NCI-H2196 treated with DMSO at 0.1 percent for 48 hours (cell line): ENCODE results near the gene KCNN4.

Experiments
- DNase-seq: peaks from one replicate; lab custom pipeline; 2025; ENCODE audit not compliant: unreplicated experiment; lab: John Stamatoyannopoulos, UW

Gene KCNN4

GRCh38 chr19:43719918-43720317 is 60.9 kb downstream of the KCNN4 start:
- no peak for DNase-seq

GRCh38 chr19:43719378-43719868 is 61.4 kb downstream of the KCNN4 start:
- DNase-seq = no peak

- no peak for DNase-seq
These were observed 62.0 kb downstream of the KCNN4 start for GRCh38 chr19:43718627-43719377.
